Measurements from ENCODE around the gene DPAGT1. TPM values are rescaled to one million over a fixed set of nuclear protein-coding genes. Genes with fewer than 3 reads are reported as not detected.
"Not testable (repeated sequence)": the region's sequence is repeated elsewhere in the genome, so short reads cannot be mapped to it uniquely, and the experiment has no call there.

Gene DPAGT1
- total RNA-seq, 1 experiment from 2014 or later = 18.4 TPM

- H3K27me3 ChIP-seq = no peaks in the 10 kb centered on the region
- DNase-seq = no peak
- H3K36me3 ChIP-seq = peaks cover 25% of the 10 kb centered on the region
- no peaks in the 10 kb centered on the region for H3K9me3 ChIP-seq
- H3K4me3 ChIP-seq = no peak overlapping the region
Observed at GRCh38 chr11:119088406-119088805, 13.2 kb downstream of the DPAGT1 start.

- Histone ChIP-seq H3K36me3 (peaks cover 19% of the 10 kb centered on the region), H3K4me3 (no peak overlapping the region), H3K27me3 (no peaks in the 10 kb centered on the region), H3K9me3 (no peaks in the 10 kb centered on the region)
- DNase-seq = no peak
Observed at GRCh38 chr11:119087747-119088241, 13.9 kb downstream of the DPAGT1 start.

GRCh38 chr11:119087123-119087522 lies 14.5 kb downstream of the DPAGT1 start:
- no peaks in the 10 kb centered on the region for H3K9me3 ChIP-seq
- H3K36me3 ChIP-seq = peaks cover 12% of the 10 kb centered on the region
- H3K4me3 ChIP-seq = no peak overlapping the region
- H3K27me3 ChIP-seq = no peaks in the 10 kb centered on the region
- DNase-seq = no peak

GRCh38 chr11:119085437-119085847 lies 16.2 kb downstream of the DPAGT1 start:
- Histone ChIP-seq H3K9me3 (no peaks in the 10 kb centered on the region), H3K4me3 (peak overlapping the region; percentile 89), H3K36me3 (peaks cover 10% of the 10 kb centered on the region), H3K27me3 (no peaks in the 10 kb centered on the region)
- no peak for DNase-seq

GRCh38 chr11:119084663-119085436 lies 16.8 kb downstream of the DPAGT1 start, which contains the start of gene HMBS:
TSS of gene HMBS (plus strand) at chr11:119084881. CDS start at chr11:119085034, 153 bp downstream.
- Histone ChIP-seq H3K9me3 (no peaks in the 10 kb centered on the region), H3K4me3 (peak within 1 kb of the TSS; percentile 89), H3K27me3 (no peaks in the 10 kb centered on the region), H3K36me3 (peaks cover 12% of the 10 kb centered on the region)
- DNase-seq = peak; percentile 90

- Histone ChIP-seq H3K4me3 (no peak overlapping the region), H3K27me3 (no peaks in the 10 kb centered on the region), H3K36me3 (peaks cover 25% of the 10 kb centered on the region), H3K9me3 (no peaks in the 10 kb centered on the region)
- DNase-seq = no peak
Observed at GRCh38 chr11:119081682-119082260, 19.9 kb downstream of the DPAGT1 start.

GRCh38 chr11:119078675-119079420 lies 22.8 kb downstream of the DPAGT1 start:
- Histone ChIP-seq H3K27me3 (no peaks in the 10 kb centered on the region), H3K9me3 (no peaks in the 10 kb centered on the region), H3K4me3 (no peak overlapping the region), H3K36me3 (peaks cover 37% of the 10 kb centered on the region)
- DNase-seq = no peak

- Histone ChIP-seq H3K4me3 (no peak overlapping the region), H3K27me3 (no peaks in the 10 kb centered on the region), H3K36me3 (peaks cover 47% of the 10 kb centered on the region), H3K9me3 (no peaks in the 10 kb centered on the region)
- DNase-seq = no peak
Observed at GRCh38 chr11:119077839-119078238, 23.8 kb downstream of the DPAGT1 start.

- peaks cover 13% of the 10 kb centered on the region for H3K36me3 ChIP-seq
- DNase-seq = peak; percentile 98
- H3K4me3 ChIP-seq = peak within 1 kb of the TSS; percentile 96
- H3K9me3 ChIP-seq = no peaks in the 10 kb centered on the region
- H3K27me3 ChIP-seq = no peaks in the 10 kb centered on the region
Observed at GRCh38 chr11:119067371-119068222, 34.1 kb downstream of the DPAGT1 start, which contains the start of gene VPS11. TSS of gene VPS11 (plus strand) at chr11:119067818. CDS start at chr11:119067824, 6 bp downstream.

- Histone ChIP-seq H3K27me3 (no peaks in the 10 kb centered on the region), H3K36me3 (peaks cover 4% of the 10 kb centered on the region), H3K4me3 (no peak overlapping the region), H3K9me3 (no peaks in the 10 kb centered on the region)
- no peak for DNase-seq
Observed at GRCh38 chr11:119065369-119065768, 36.3 kb downstream of the DPAGT1 start.

- Histone ChIP-seq H3K4me3 (no peak overlapping the region), H3K27me3 (no peaks in the 10 kb centered on the region), H3K9me3 (no peaks in the 10 kb centered on the region), H3K36me3 (no peaks in the 10 kb centered on the region)
- peak; percentile 38 for DNase-seq
Observed at GRCh38 chr11:119062779-119063178, 38.9 kb downstream of the DPAGT1 start.

GRCh38 chr11:119061256-119061655 lies 40.4 kb downstream of the DPAGT1 start:
- H3K4me3 ChIP-seq = no peak overlapping the region
- no peaks in the 10 kb centered on the region for H3K36me3 ChIP-seq
- H3K27me3 ChIP-seq = no peaks in the 10 kb centered on the region
- H3K9me3 ChIP-seq = no peaks in the 10 kb centered on the region
- DNase-seq = no peak

GRCh38 chr11:119059128-119059527 lies 42.5 kb downstream of the DPAGT1 start:
- H3K36me3 ChIP-seq = peaks cover 19% of the 10 kb centered on the region
- not testable (repeated sequence) for DNase-seq, H3K4me3 ChIP-seq

GRCh38 chr11:119057000-119057769 lies 44.5 kb downstream of the DPAGT1 start, which contains the start of gene HYOU1:
TSS of gene HYOU1 (minus strand) at chr11:119057205. CDS start at chr11:119056160, 1,045 bp downstream.
- H3K9me3 ChIP-seq = no peaks in the 10 kb centered on the region
- peaks cover 39% of the 10 kb centered on the region for H3K36me3 ChIP-seq
- DNase-seq = peak; percentile 97
- H3K4me3 ChIP-seq = peak within 1 kb of the TSS; percentile 92
- no peaks in the 10 kb centered on the region for H3K27me3 ChIP-seq

More at GRCh38 chr11:119059128-119059527, 42.5 kb downstream of the DPAGT1 start:
- H3K27me3 ChIP-seq, H3K9me3 ChIP-seq: not testable (repeated sequence)

- DNase-seq = no peak
- Histone ChIP-seq H3K36me3 (peaks cover 41% of the 10 kb centered on the region), H3K27me3 (no peaks in the 10 kb centered on the region), H3K9me3 (no peaks in the 10 kb centered on the region), H3K4me3 (peak overlapping the region; percentile 92)
Observed at GRCh38 chr11:119056421-119056999, 45.1 kb downstream of the DPAGT1 start.

Data from MG63 (cell line).